CD4-positive, alpha-beta T cell treated with Interferon gamma for 1 hour (primary cell): ENCODE data around the gene PLAAT2.
A peak's percentile ranks its signal among the peaks of the same experiment; 100 is the strongest.

Experiments
- DNase-seq: peaks from one replicate; pipeline ENCODE4 v3.0.0-alpha.2; 2020

PLAAT2 gene

DNA sequence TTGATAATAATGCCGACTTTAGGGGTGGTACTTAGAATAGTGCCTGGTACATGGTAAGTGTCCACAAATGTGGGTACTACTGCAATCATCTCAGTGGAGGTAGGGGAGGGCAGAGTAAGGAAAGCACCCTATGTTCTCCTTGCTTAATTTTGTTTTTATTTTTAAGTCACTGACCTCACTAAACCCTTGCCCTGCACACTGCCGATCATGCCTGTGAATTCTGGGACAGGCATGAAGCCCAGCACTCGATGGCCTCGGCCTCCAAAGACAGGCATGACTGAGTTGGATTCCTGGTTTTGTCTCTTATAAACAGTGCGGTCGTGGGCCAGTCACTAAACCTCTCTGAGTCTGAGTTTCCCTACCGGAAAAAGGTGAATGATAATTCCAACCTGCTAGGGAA is 50.4 kb downstream of the PLAAT2 start:
- no peak for DNase-seq

DNA sequence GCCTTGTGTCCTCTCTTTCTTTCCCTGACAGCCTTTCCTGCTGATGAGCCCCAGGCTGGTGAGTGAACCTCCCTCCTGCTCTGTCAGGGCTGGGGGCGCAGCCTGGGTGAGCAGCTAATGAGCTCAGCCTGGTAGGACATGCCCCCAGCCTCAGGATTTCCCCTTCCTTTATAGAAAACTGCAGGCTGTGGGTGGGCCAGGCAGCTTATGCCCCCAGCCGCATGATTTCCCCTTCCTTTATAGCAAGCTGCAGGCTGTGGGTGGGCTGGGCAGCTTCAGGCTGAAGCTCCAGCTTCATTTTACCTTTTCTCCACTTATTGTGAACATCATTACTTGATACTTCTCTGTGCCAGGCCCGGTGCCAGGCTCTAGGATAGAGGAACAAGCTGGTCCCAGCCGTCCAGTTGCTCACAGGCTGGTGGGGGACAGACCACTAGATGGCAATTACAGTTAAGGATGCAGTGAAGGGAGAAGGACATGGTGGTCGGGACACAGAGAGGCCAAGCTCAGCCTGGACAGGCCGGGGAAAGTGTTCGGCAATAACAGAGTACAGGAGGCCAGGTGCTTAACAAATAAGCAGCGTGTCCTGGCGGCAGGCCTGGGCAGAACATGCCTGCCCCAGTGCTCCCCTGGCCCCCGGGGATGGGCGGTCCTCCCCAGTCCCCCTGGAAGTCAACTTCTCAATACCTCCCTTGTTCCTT is 52.0 kb downstream of the PLAAT2 start:
- DNase-seq: no peak

DNA sequence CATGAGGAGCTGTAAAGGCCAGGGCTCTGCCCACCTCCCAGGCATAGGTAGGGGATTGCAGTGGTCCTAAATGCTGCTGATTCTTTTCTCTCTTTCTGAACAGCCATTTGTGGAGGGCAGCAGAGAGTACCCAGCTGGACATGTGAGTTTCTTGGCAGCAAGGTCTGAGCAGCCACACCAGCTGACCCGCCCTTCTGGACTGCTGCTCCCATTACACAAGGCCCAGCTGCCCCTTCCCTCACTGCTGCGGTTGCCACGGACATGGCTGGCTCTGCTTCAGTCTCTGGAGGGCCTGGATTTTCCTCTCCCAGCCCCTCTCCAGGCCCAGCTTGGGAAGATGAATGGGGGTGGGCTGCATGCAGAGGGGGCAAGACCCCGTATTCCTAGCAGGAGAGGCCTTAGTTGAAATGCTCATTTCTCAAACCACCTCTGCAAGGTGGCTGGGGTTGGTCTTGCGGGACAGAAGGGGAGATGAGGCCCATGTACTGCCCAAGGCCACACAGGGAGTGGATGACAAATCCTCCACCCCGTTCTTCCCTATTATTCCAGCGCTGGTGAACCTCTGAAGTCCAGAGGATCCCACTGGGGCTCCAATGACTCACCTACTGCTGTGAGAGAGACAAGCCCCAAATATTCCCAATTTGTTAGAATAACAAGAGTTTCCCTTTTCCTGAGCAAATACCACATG is 52.7 kb downstream of the PLAAT2 start:
- DNase-seq: no peak

GRCh38 chr11:63508745-63509144 is 54.4 kb downstream of the PLAAT2 start:
- no peak for DNase-seq

- peak; percentile 32 for DNase-seq
These were observed 55.2 kb downstream of the PLAAT2 start for GRCh38 chr11:63508009-63508408.

DNA sequence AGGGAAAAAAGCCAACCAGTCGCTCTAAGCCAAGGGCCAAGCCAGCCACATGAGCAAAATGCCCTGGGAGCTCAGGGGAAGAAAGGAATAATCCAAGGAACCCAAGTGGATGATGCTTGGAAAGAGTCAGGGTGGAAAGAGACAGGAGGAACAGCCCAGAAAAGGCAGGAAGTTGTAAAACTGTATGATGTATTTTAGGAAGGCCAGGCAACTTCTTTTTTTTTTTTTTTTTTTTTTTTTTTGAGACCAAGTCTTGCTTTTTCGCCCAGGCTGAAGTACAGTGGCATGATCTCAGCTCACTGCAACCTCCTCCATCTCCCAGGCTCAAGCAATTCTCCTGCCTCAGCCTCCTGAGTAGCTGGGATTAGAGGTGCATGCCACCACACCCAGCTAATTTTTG is 55.7 kb downstream of the PLAAT2 start:
- no peak for DNase-seq

DNA sequence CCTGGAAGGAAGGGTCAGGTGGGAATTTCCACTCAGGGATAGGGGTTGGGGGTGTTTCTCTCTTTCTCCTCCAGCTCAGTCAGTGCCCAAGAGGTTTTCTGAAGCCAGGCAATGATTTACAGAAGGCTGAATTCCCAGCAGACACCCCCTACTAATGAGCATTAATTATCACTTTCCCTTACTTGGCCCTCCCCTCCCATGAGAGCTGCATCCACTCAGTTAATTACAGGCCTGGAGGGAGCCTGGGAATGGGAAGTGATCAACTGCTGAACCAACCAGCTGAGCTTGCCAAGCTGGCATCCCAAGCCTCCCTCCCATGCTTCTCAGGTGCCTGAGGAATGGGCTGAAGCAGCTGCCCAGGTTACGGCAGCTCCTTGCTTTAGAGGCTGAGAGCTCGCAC is 56.3 kb downstream of the PLAAT2 start:
- DNase-seq: no peak

DNA sequence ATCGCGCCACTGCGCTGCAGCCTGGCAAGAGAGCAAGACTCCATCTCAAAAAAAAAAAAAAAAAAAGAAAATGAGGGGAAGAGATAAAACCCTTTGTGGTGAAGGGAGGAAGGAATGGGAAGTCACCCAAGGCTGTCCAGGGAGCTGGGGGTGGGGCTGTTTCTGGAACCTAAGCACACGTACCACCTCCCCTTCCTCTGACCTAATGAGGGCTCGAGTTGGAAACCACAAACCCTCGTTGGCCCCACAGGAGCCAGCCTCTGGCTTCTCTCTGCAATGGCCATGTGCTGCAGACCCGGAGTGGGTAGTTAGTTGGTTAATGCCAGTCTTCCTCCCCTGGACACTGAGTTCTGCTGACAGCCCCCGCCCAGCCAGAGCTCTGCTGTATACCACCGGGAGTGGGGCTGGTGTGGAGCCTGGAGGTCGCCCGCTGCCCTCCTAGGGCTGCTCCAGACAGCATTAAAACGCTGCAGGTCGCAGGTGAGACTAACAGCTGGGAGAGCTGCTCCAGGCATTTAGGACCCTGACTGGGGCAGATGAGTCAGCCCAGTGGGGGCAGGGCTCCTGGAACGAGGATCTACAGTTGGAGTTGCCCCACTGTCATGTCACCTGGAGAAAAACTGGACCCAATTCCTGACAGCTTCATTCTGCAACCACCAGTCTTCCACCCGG is 57.2 kb downstream of the PLAAT2 start, which contains the start of gene LGALS12:
Gene LGALS12, plus strand, starts transcription at position 228 of the 672 bp plus-strand sequence. Its CDS starts 375 bp downstream, at position 603.
- DNase-seq: peak; percentile 10

GRCh38 chr11:63504933-63505586 is 58.1 kb downstream of the PLAAT2 start:
- no peak for DNase-seq

GRCh38 chr11:63504054-63504453 is 59.1 kb downstream of the PLAAT2 start:
- DNase-seq: no peak

GRCh38 chr11:63503492-63503891 is 59.7 kb downstream of the PLAAT2 start:
- peak; percentile 36 for DNase-seq
